OCI-LY7 (cell line): ENCODE results near the gene CFP. TPM values are rescaled to one million over a fixed set of nuclear protein-coding genes. Genes with fewer than 3 reads are reported as not detected.

Experiments used
- BruUV-seq: library from RNA; stranded (reverse); fragments of 400-500 nt; replicated peaks from 2 replicates; lab custom pipeline; 2021; lab: Mats Ljungman, UMichigan
- CTCF ChIA-PET: fragments of 300-600 bp; sonication (Branson Sonifier 250); formaldehyde crosslinking; loops from one replicate; lab custom pipeline; 2022; ENCODE audit warnings: antibody characterized with exemption; ENCODE audit not compliant: unreplicated experiment; lab: Charles Lee
- POLR2A ChIA-PET: fragments of 300-600 bp; sonication (Branson Sonifier 250); formaldehyde crosslinking; loops from one replicate; lab custom pipeline; 2022; ENCODE audit warnings: antibody characterized with exemption; lab: Charles Lee
- DNase-seq: peaks from one replicate; pipeline ENCODE4 v3.0.0-alpha.2; 2015; ENCODE audit warnings: low spot score
- H2AFZ ChIP-seq: fragments of 200-600 bp; sonication (generic), shearing (Covaris generic); 2 replicates; pipeline ENCODE4 v1.6.1; 2014; ENCODE audit warnings: mild to moderate bottlenecking, antibody characterized with exemption, low read length, moderate library complexity
- H3K27ac ChIP-seq: fragments of 200-600 bp; sonication (generic); 2 replicates; pipeline ENCODE4 v1.5.1; 2014; ENCODE audit warnings: mixed run types, low read depth, mild to moderate bottlenecking, moderate library complexity, low read length, inconsistent platforms; ENCODE audit not compliant: poor library complexity, severe bottlenecking
- H3K36me3 ChIP-seq: fragments of 200-600 bp; sonication (generic); 2 replicates; pipeline ENCODE4 v1.6.1; 2014; ENCODE audit warnings: mild to moderate bottlenecking, antibody characterized with exemption, low read length, moderate library complexity, mixed read lengths; ENCODE audit not compliant: insufficient read depth
- H3K4me1 ChIP-seq: fragments of 200-600 bp; sonication (generic); 2 replicates; pipeline ENCODE4 v1.5.1; 2014; ENCODE audit warnings: mild to moderate bottlenecking, low read length; ENCODE audit not compliant: insufficient read depth, poor library complexity, severe bottlenecking
- H3K4me2 ChIP-seq: fragments of 200-600 bp; sonication (generic); 2 replicates; pipeline ENCODE4 v1.6.1; 2014; ENCODE audit warnings: mild to moderate bottlenecking, low read length
- H3K4me3 ChIP-seq: fragments of 200-600 bp; sonication (generic); 2 replicates; pipeline ENCODE4 v1.5.1; 2014; ENCODE audit warnings: mild to moderate bottlenecking, low read depth, low read length; ENCODE audit not compliant: poor library complexity, severe bottlenecking
- H3K79me2 ChIP-seq: fragments of 200-600 bp; sonication (generic); 2 replicates; pipeline ENCODE4 v1.6.1; 2016; ENCODE audit warnings: low read depth, mild to moderate bottlenecking, low read length, moderate library complexity, mixed read lengths; ENCODE audit not compliant: insufficient read depth
- H3K9me2 ChIP-seq: fragments of 200-600 bp; sonication (generic); 2 replicates; pipeline ENCODE4 v1.6.1; 2016; ENCODE audit warnings: mild to moderate bottlenecking, low read length, mixed read lengths; ENCODE audit not compliant: insufficient read depth
- H3K9me3 ChIP-seq: fragments of 200-600 bp; sonication (generic); 2 replicates; pipeline ENCODE4 v1.6.1; 2014; ENCODE audit warnings: mild to moderate bottlenecking, mixed run types, low read length, mixed read lengths
- H4K20me1 ChIP-seq: fragments of 200-600 bp; sonication (generic); 2 replicates; pipeline ENCODE4 v1.6.1; 2014; ENCODE audit warnings: mild to moderate bottlenecking, antibody characterized with exemption, low read length, moderate library complexity, mixed read lengths; ENCODE audit not compliant: insufficient read depth
- CTCF ChIP-seq: fragments of 200-600 bp; sonication (generic); conservative IDR thresholded peaks from 2 replicates; pipeline ENCODE4 v1.5.1; 2014; ENCODE audit warnings: mild to moderate bottlenecking, antibody characterized with exemption, low read length, moderate library complexity, mixed read lengths
- EZH2phosphoT487 ChIP-seq: fragments of 200-600 bp; sonication (generic); IDR thresholded peaks from 2 replicates; pipeline ENCODE4 v1.6.1; 2018; ENCODE audit warnings: low read depth, borderline replicate concordance, mild to moderate bottlenecking, mixed run types, antibody characterized with exemption, low read length, moderate library complexity, mixed read lengths
- intact Hi-C: fragments of 100-400 bp; cut with micrococcal nuclease; formaldehyde crosslinking; loops from one replicate; pipeline ENCODE4 v1.10.0; 2022; ENCODE audit not compliant: unreplicated experiment
- total RNA-seq, 2 experiments: library from RNA; depleted of rRNA in 1 of 2; stranded (reverse); fragments of >200 nt in 1 of 2; shearing (Covaris generic) in 1 of 2; gene quantifications; 2 replicates each; pipeline ENCODE4 v1.2.3, GENCODE V29; 2014 to 2022

CFP gene
- total RNA-seq, 2 experiments from 2014 or later, result 4.2 to 4.7 TPM

DNA sequence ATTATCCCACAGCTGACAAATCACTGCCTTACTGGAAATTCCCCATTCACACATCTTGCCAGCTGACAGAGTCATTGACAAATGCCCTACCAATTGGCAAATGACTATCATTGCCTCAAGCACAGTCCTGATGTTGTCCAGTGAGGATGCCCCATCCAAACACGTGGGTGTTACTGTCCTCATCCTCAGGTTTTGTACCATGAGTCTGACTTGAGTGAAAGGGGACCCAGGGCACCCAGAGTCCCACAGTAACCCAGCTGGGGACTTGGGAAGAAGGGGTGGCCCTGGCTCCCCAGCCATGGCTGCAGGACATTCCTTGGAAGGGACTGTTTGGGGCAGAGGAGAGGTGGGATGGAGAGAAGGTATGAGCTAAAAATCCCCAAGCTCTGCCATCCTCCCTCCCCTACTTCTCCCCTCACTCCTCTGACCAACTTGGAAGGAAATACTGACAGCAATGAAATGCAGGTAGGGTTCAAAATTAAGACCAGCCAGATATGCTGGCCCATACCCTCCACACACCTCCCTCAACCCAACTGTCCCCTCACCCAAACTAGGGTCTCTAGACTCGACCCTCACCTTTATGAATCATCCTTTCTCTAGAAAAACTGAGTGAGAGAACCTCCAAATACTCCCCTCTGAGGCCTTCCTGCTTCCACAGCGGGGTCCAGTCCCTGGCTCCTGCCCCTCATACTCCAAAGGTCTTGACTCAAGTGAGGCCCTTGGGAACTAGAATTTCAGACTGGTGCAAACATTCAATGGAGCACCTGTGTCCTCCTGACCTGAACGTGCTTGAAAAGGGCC, 42.4 kb downstream of the CFP start:
- no TSS peak for BruUV-seq

GRCh38 chrX:47586043-47586787, 43.5 kb downstream of the CFP start:
- intact Hi-C loops, result no loop called here
- no peaks in the 10 kb centered on the region for H3K9me2 ChIP-seq
- DNase-seq, result no peak
- no peaks in the 10 kb centered on the region for H3K36me3 ChIP-seq
- H3K4me3 ChIP-seq, result no peak overlapping the region
- BruUV-seq, result no TSS peak
- TF ChIP-seq CTCF (no peak), EZH2phosphoT487 (no peak)
- no peaks in the 10 kb centered on the region for H4K20me1 ChIP-seq
- POLR2A ChIA-PET, result no interaction called here
- H3K9me3 ChIP-seq, result no peaks in the 10 kb centered on the region
- no peak overlapping the region for H3K27ac ChIP-seq
- H2AFZ ChIP-seq, result no peak overlapping the region
- CTCF ChIA-PET, result interaction anchor here (0.5 kb wide), 1 partner anchor 104 kb away, joined by 4 read pairs; no protein-coding TSS in a partner anchor
- H3K79me2 ChIP-seq, result no peaks in the 10 kb centered on the region
- H3K4me2 ChIP-seq, result no peak overlapping the region
- no peaks in the 10 kb centered on the region for H3K4me1 ChIP-seq

More for the DNA sequence above, 42.4 kb downstream of the CFP start:
- no peaks in the 10 kb centered on the region for H3K36me3 ChIP-seq
- no peaks in the 10 kb centered on the region for H3K4me1 ChIP-seq
- DNase-seq, result no peak
- H4K20me1 ChIP-seq, result no peaks in the 10 kb centered on the region
- no peak overlapping the region for H2AFZ ChIP-seq
- H3K79me2 ChIP-seq, result no peaks in the 10 kb centered on the region
- POLR2A ChIA-PET, result no interaction called here
- no peaks in the 10 kb centered on the region for H3K9me2 ChIP-seq
- no peak overlapping the region for H3K27ac ChIP-seq
- no peak overlapping the region for H3K4me3 ChIP-seq
- H3K9me3 ChIP-seq, result no peaks in the 10 kb centered on the region
- intact Hi-C loops, result no loop called here
- no peak overlapping the region for H3K4me2 ChIP-seq
- no peak for TF ChIP-seq CTCF
- CTCF ChIA-PET, result no interaction called here
